Cardiac muscle cell (in vitro differentiated cells and primary cell): ENCODE measurements around the gene PBX1. TPM values are rescaled to one million over a fixed set of nuclear protein-coding genes. Genes with fewer than 3 reads are reported as not detected.
A peak's percentile ranks its signal among the peaks of the same experiment; 100 is the strongest.

ENCODE experiments used
- DNase-seq, 2 donors: peaks; one replicate each; pipeline versions ENCODE4 v3.0.0 to v3.0.0-alpha.2; 2010 to 2017; ENCODE audit warnings: low read depth in 1 of 2, low spot score in 1 of 2
- H3K27ac ChIP-seq: fragments of 200-600 bp; sonication (generic); 2 replicates; pipeline ENCODE4 v1.5.1; 2016
- H3K27me3 ChIP-seq: fragments of 200-600 bp; sonication (generic); 2 replicates; pipeline ENCODE4 v1.6.0; 2016; ENCODE audit warnings: control low read depth
- H3K36me3 ChIP-seq: fragments of 200-600 bp; sonication (generic); 2 replicates; pipeline ENCODE4 v1.5.1; 2016; ENCODE audit warnings: control low read depth
- H3K4me1 ChIP-seq: fragments of 200-600 bp; sonication (generic); 2 replicates; pipeline ENCODE4 v1.8.1; 2017; ENCODE audit warnings: low read depth, mild to moderate bottlenecking, mixed run types
- H3K4me3 ChIP-seq: fragments of 200-600 bp; sonication (generic); 2 replicates; pipeline ENCODE4 v1.5.1; 2016; ENCODE audit warnings: mild to moderate bottlenecking
- H3K9me3 ChIP-seq: fragments of 200-600 bp; sonication (generic); 2 replicates; pipeline ENCODE4 v1.5.1; 2017; ENCODE audit warnings: low read depth, mild to moderate bottlenecking, control low read depth
- CTCF ChIP-seq: IDR thresholded peaks from 2 replicates; pipeline ENCODE4 v1.5.1; 2012; ENCODE audit warnings: low read depth, mild to moderate bottlenecking, low read length
- polyA plus RNA-seq: library from polyadenylated mRNA; unstranded; fragments of >200 nt; fragmentation: Nextera tagmentation; extraction: Ambion mirVana; gene quantifications from 2 replicates; pipeline ENCODE4 v1.2.1, GENCODE V29; 2016
- total RNA-seq: library from RNA; depleted of rRNA; stranded (reverse); fragments of >200 nt; gene quantifications from 2 replicates; pipeline ENCODE4 v1.2.3, GENCODE V29; 2016

PBX1 gene
- total and polyA plus RNA-seq, 2 experiments from 2014 or later: 43.5 to 182 TPM

GRCh38 chr1:164561472-164561871 is 2.5 kb downstream of the PBX1 start:
- Histone ChIP-seq H3K36me3 (no peaks in the 10 kb centered on the region), H3K27me3 (no peaks in the 10 kb centered on the region), H3K4me3 (peak overlapping the region; percentile 97), H3K4me1 (peaks cover 21% of the 10 kb centered on the region), H3K27ac (peak overlapping the region; percentile 88), H3K9me3 (no peaks in the 10 kb centered on the region)
- DNase-seq: no peak
- TF ChIP-seq CTCF: no peak

- Histone ChIP-seq H3K27ac (no peak overlapping the region), H3K4me3 (peak overlapping the region; percentile 97), H3K27me3 (no peaks in the 10 kb centered on the region), H3K36me3 (no peaks in the 10 kb centered on the region), H3K4me1 (peaks cover 27% of the 10 kb centered on the region), H3K9me3 (no peaks in the 10 kb centered on the region)
- TF ChIP-seq CTCF: no peak
- no peak for DNase-seq
Observed at GRCh38 chr1:164562061-164562460, 3.1 kb downstream of the PBX1 start.

- Histone ChIP-seq H3K4me3 (peak overlapping the region; percentile 97), H3K4me1 (peaks cover 31% of the 10 kb centered on the region), H3K27me3 (no peaks in the 10 kb centered on the region), H3K27ac (no peak overlapping the region), H3K36me3 (no peaks in the 10 kb centered on the region), H3K9me3 (no peaks in the 10 kb centered on the region)
- TF ChIP-seq CTCF: no peak
- no peak for DNase-seq
Observed at GRCh38 chr1:164562511-164562910, 3.5 kb downstream of the PBX1 start.

GRCh38 chr1:164562947-164563520 is 4.0 kb downstream of the PBX1 start:
- peaks cover 2% of the 10 kb centered on the region for H3K36me3 ChIP-seq
- H3K27ac ChIP-seq: peak overlapping the region; percentile 25
- DNase-seq: no peak
- H3K9me3 ChIP-seq: no peaks in the 10 kb centered on the region
- no peaks in the 10 kb centered on the region for H3K27me3 ChIP-seq
- H3K4me3 ChIP-seq: peak overlapping the region; percentile 97
- H3K4me1 ChIP-seq: peaks cover 33% of the 10 kb centered on the region
- TF ChIP-seq CTCF: no peak

GRCh38 chr1:164563721-164564360 is 4.9 kb downstream of the PBX1 start:
- Histone ChIP-seq H3K27me3 (no peaks in the 10 kb centered on the region), H3K4me1 (peaks cover 33% of the 10 kb centered on the region), H3K27ac (peak overlapping the region; percentile 25), H3K9me3 (no peaks in the 10 kb centered on the region), H3K4me3 (peak overlapping the region; percentile 97), H3K36me3 (peaks cover 6% of the 10 kb centered on the region)
- DNase-seq: no peak
- no peak for TF ChIP-seq CTCF
